ENCODE results near the gene DUXA.

- TF ChIP-seq CTCF (IDR thresholded peaks at IDR 0.05) (no peak), NFYB (CRISPR knock-in tag; conservative IDR thresholded peaks at IDR 0.05; ENCODE audit: low read depth) (no peak)
These were observed 24.8 kb upstream of the DUXA start for GRCh38 chr19:57192077-57192420.
